B cell (primary cell): ENCODE data around the gene ANKRD11. TPM values are rescaled to one million over a fixed set of nuclear protein-coding genes. Genes with fewer than 3 reads are reported as not detected.
"Not testable (repeated sequence)": the region's sequence is repeated elsewhere in the genome, so short reads cannot be mapped to it uniquely, and the experiment has no call there.

Experiments
- ATAC-seq: fragments of 200-7000 bp; cut with Tn5 transposase; one replicate; pipeline ENCODE4 v1.10.0; 2021; ENCODE audit warnings: low read depth, mild to moderate bottlenecking, moderate number of reproducible peaks, moderate library complexity
- CTCF ChIA-PET: fragments of 350-600 bp; sonication (Branson Sonifier 250); formaldehyde crosslinking; loops from one replicate; lab custom pipeline; 2021; ENCODE audit warnings: antibody characterized with exemption, inconsistent platforms; lab: Charles Lee
- POLR2A ChIA-PET: fragments of 350-600 bp; sonication (Branson Sonifier 250); formaldehyde crosslinking; loops from one replicate; lab custom pipeline; 2021; ENCODE audit warnings: antibody characterized with exemption; lab: Charles Lee
- DNase-seq: peaks from one replicate; pipeline ENCODE4 v3.0.0; 2013
- H2AFZ ChIP-seq: 2 replicates; pipeline ENCODE4 v1.6.1; 2012; ENCODE audit warnings: mild to moderate bottlenecking, low read depth, low read length; ENCODE audit not compliant: insufficient read depth, poor library complexity, severe bottlenecking
- H3K27ac ChIP-seq, 2 donors: 1 replicate in 1 of 2; 2 replicates in 1 of 2; pipeline ENCODE4 v1.5.1; 2012 to 2013; ENCODE audit warnings: low read length in 2 of 2, mild to moderate bottlenecking in 2 of 2, moderate library complexity in 1 of 2
- H3K27me3 ChIP-seq, 4 experiments: fragments of 200-600 bp in 1 of 4; sonication (generic) in 1 of 4; replicated peaks in 1 of 4; 1 replicate in 2 of 4; 2 replicates in 2 of 4; pipeline versions ENCODE4 v1.6.1 to v1.7.0; 2013 to 2016; ENCODE audit warnings: low read length in 3 of 4, mild to moderate bottlenecking in 2 of 4, mixed read lengths in 1 of 4, moderate library complexity in 1 of 4; ENCODE audit not compliant: insufficient read depth in 4 of 4, control insufficient read depth in 3 of 4; ENCODE audit errors: control extremely low read depth in 1 of 4
- H3K36me3 ChIP-seq, 2 experiments: replicated peaks in 1 of 2; 1 replicate in 1 of 2; 2 replicates in 1 of 2; pipeline versions ENCODE4 v1.6.1 to v1.7.1; 2013; ENCODE audit warnings: low read length in 1 of 2; ENCODE audit not compliant: insufficient read depth in 2 of 2, control insufficient read depth in 1 of 2; ENCODE audit errors: control extremely low read depth in 1 of 2, extremely low read depth in 1 of 2
- H3K4me1 ChIP-seq, 2 donors: fragments of 200-600 bp in 1 of 2; sonication (generic) in 1 of 2; 1 replicate in 1 of 2; 2 replicates in 1 of 2; pipeline versions ENCODE4 v1.5.1 to v1.6.1; 2013 to 2017; ENCODE audit warnings: low read length in 2 of 2; ENCODE audit not compliant: control insufficient read depth in 2 of 2, insufficient read depth in 2 of 2
- H3K4me2 ChIP-seq: replicated peaks from 2 replicates; pipeline ENCODE3; 2012; ENCODE audit warnings: mild to moderate bottlenecking, low read depth, low read length; ENCODE audit not compliant: poor library complexity, severe bottlenecking
- H3K4me3 ChIP-seq, 5 experiments: fragments of 200-600 bp in 1 of 5; sonication (generic) in 1 of 5; 1 replicate in 3 of 5; 2 replicates in 2 of 5; pipeline versions ENCODE4 v1.5.1 to v1.7.0; 2011 to 2016; ENCODE audit warnings: low read length in 4 of 5, mild to moderate bottlenecking in 4 of 5, low read depth in 2 of 5, control low read depth in 1 of 5, moderate library complexity in 1 of 5; ENCODE audit not compliant: insufficient read depth in 1 of 5; ENCODE audit errors: control extremely low read depth in 1 of 5, extremely low read depth in 1 of 5
- H3K79me2 ChIP-seq: fragments of 200-600 bp; sonication (generic); one replicate; pipeline ENCODE4 v1.6.0; 2016; ENCODE audit warnings: low read length; ENCODE audit not compliant: control insufficient read depth, insufficient read depth
- H3K9ac ChIP-seq: fragments of 200-600 bp; sonication (generic); 2 replicates; pipeline ENCODE4 v1.6.1; 2017; ENCODE audit warnings: mild to moderate bottlenecking, low read length, moderate library complexity
- H3K9me3 ChIP-seq, 3 donors: one replicate each; pipeline versions ENCODE4 v1.6.1 to v1.7.1; 2013; ENCODE audit warnings: low read length in 2 of 3; ENCODE audit not compliant: control insufficient read depth in 2 of 3, insufficient read depth in 1 of 3; ENCODE audit errors: control extremely low read depth in 1 of 3
- H4K20me1 ChIP-seq: 2 replicates; pipeline ENCODE4 v1.6.0; 2012; ENCODE audit warnings: mild to moderate bottlenecking, low read length; ENCODE audit not compliant: insufficient read depth, control insufficient read depth, poor library complexity, severe bottlenecking
- H3K27ac Mint-ChIP-seq: one replicate; pipeline ENCODE4 v1.8.0; 2021; ENCODE audit warnings: mixed read lengths
- H3K27me3 Mint-ChIP-seq: one replicate; pipeline ENCODE4 v1.8.0; 2021; ENCODE audit warnings: mixed read lengths
- H3K4me1 Mint-ChIP-seq: one replicate; pipeline ENCODE4 v1.8.0; 2021; ENCODE audit warnings: mixed read lengths
- H3K4me3 Mint-ChIP-seq: one replicate; pipeline ENCODE4 v1.8.0; 2021; ENCODE audit warnings: mixed read lengths
- H3K9me3 Mint-ChIP-seq: one replicate; pipeline ENCODE4 v1.8.0; 2022; ENCODE audit warnings: mixed read lengths; ENCODE audit not compliant: insufficient read depth
- CTCF ChIP-seq: fragments of 200-600 bp; IDR thresholded peaks from one replicate; pipeline ENCODE4 v1.8.0; 2022; ENCODE audit warnings: antibody characterized with exemption, mild to moderate bottlenecking
- EZH2 ChIP-seq: IDR thresholded peaks from 2 replicates; pipeline ENCODE4 v1.6.1; 2012; ENCODE audit warnings: borderline replicate concordance, low read depth, mild to moderate bottlenecking, moderate library complexity, low read length; ENCODE audit not compliant: insufficient read depth, poor library complexity, severe bottlenecking
- WGBS: methylation state at CpG from one replicate; pipeline ENCODE4 v1.1.5; 2013; ENCODE audit warnings: missing lambda C conversion rate; ENCODE audit not compliant: insufficient coverage; 5-methylcytosine and 5-hydroxymethylcytosine counted together
- intact Hi-C: fragments of 100-400 bp; cut with micrococcal nuclease; formaldehyde crosslinking; loops from one replicate; pipeline ENCODE4 v1.10.0; 2022
- polyA plus RNA-seq: library from polyadenylated mRNA; depleted of rRNA; stranded (reverse); fragments of >200 nt; gene quantifications from 2 replicates; pipeline ENCODE4 v1.2.3, GENCODE V29; 2012
- total RNA-seq, 2 donors: library from RNA; stranded (reverse); fragments of 120-200 nt in 1 of 2; gene quantifications; 1 replicate in 1 of 2; 2 replicates in 1 of 2; pipeline versions ENCODE4 v1.2.3 to v1.2.4, GENCODE V29; 2013 to 2022

Gene ANKRD11
- total and polyA plus RNA-seq, 2 donors (not counting 1 experiment from before 2014, with no cell fraction given), result 67.9 to 314 TPM

GRCh38 chr16:89261691-89262563 is 228.4 kb downstream of the ANKRD11 start:
- WGBS, result 89% methylated on average over 29 of the region's 30 CpGs
- no peak overlapping the region for H3K4me2 ChIP-seq
- ChIA-PET CTCF (interaction anchor here (1.1 to 1.6 kb wide), 2 partner anchors 27 to 52 kb away, joined by 3 to 5 read pairs; no protein-coding TSS in a partner anchor), POLR2A (no interaction called here)
- DNase-seq, result no peak
- H3K4me3 ChIP-seq, result no peak overlapping the region
- H3K9ac ChIP-seq, result no peak overlapping the region
- H3K9me3 ChIP-seq, result peaks cover 0 to 16% (median 6%) of the 10 kb centered on the region in 3 donors
- H3K36me3 ChIP-seq, result peaks cover 0 to 7% of the 10 kb centered on the region in 2 experiments
- no peak overlapping the region for H3K27ac Mint-ChIP-seq
- TF ChIP-seq EZH2 (no peak), CTCF (no peak)
- H3K27ac ChIP-seq, result no peak overlapping the region
- H3K9me3 Mint-ChIP-seq, result no peaks in the 10 kb centered on the region
- peaks cover 18% of the 10 kb centered on the region for H3K27me3 Mint-ChIP-seq
- peaks cover 8 to 11% of the 10 kb centered on the region in 2 donors for H3K4me1 ChIP-seq
- H3K4me1 Mint-ChIP-seq, result peaks cover 10% of the 10 kb centered on the region
- H2AFZ ChIP-seq, result no peak overlapping the region
- peaks cover 0 to 13% (median 9%) of the 10 kb centered on the region in 4 experiments for H3K27me3 ChIP-seq
- ATAC-seq, result no peak
- no peaks in the 10 kb centered on the region for H3K79me2 ChIP-seq
- peaks cover 13% of the 10 kb centered on the region for H4K20me1 ChIP-seq
- no peak overlapping the region for H3K4me3 Mint-ChIP-seq
- intact Hi-C loops, result no loop called here

- H2AFZ ChIP-seq, H3K4me3 Mint-ChIP-seq, DNase-seq, H3K27ac Mint-ChIP-seq, POLR2A ChIA-PET, H3K4me2 ChIP-seq, H3K9me3 Mint-ChIP-seq, H3K79me2 ChIP-seq, H3K9ac ChIP-seq, H3K4me3 ChIP-seq, ATAC-seq, CTCF ChIA-PET, H3K36me3 ChIP-seq, H3K27ac ChIP-seq, H4K20me1 ChIP-seq: not testable (repeated sequence)
- intact Hi-C loops, result loop anchor here (10.0 kb wide), 1 partner anchor 115 kb away; no protein-coding TSS in a partner anchor
- Histone ChIP-seq H3K4me1 (peaks cover 16% of the 10 kb centered on the region in 2 donors), H3K27me3 (peaks cover 0 to 24% (median 14%) of the 10 kb centered on the region in 4 experiments), H3K9me3 (peaks cover 0 to 36% (median 6%) of the 10 kb centered on the region in 3 donors)
- H3K27me3 Mint-ChIP-seq, result peaks cover 28% of the 10 kb centered on the region
- 96% methylated on average over 13 of the region's 13 CpGs for WGBS
- peaks cover 18% of the 10 kb centered on the region for H3K4me1 Mint-ChIP-seq
Measured at GRCh38 chr16:89259901-89260300, 230.5 kb downstream of the ANKRD11 start.
